K562 (cell line): ENCODE data around the gene CD164L2. TPM values are rescaled to one million over a fixed set of nuclear protein-coding genes. Genes with fewer than 3 reads are reported as not detected.

Experiments used
- ATAC-seq: fragments of 200-7000 bp; cut with Tn5 transposase; 3 replicates; pipeline ENCODE4 v1.9.1; 2020; ENCODE audit warnings: moderate library complexity
- BruUV-seq: library from RNA; stranded (reverse); fragments of 400-500 nt; replicated peaks from 2 replicates; lab custom pipeline; 2021; lab: Mats Ljungman, UMichigan
- CTCF ChIA-PET: fragments of 300-600 bp; formaldehyde crosslinking; extraction: SDS; loops from one replicate; lab custom pipeline; 2021; ENCODE audit warnings: low intra/inter-chr PET ratio; lab: Yijun Ruan, JAX
- POLR2A ChIA-PET: fragments of 300-600, 350-650 bp; sonication (Branson Sonifier 250); formaldehyde crosslinking; extraction: SDS; loops from one replicate; lab custom pipeline; 2021; ENCODE audit warnings: antibody characterized with exemption, inconsistent platforms; lab: Yijun Ruan, JAX
- DNase-seq, 4 experiments: peaks; one replicate each; pipeline versions ENCODE4 v3.0.0 to v3.0.0-alpha.2; 2011 to 2018; ENCODE audit warnings: low spot score in 3 of 4, mixed read lengths in 3 of 4; ENCODE audit errors: extremely low read depth in 1 of 4
- FAIRE-seq: peaks from 2 replicates; lab custom pipeline; 2011; peaks lifted over from hg19 to GRCh38; lab: Jason Lieb, UNC
- H2AFZ ChIP-seq: 2 replicates; pipeline ENCODE4 v1.6.0; 2011; ENCODE audit warnings: low read depth, low read length, control low read depth, inconsistent platforms
- H3K27ac ChIP-seq: fragments of 200-600 bp; 3 replicates; pipeline ENCODE4 v1.8.0; 2011; ENCODE audit warnings: low read depth, mild to moderate bottlenecking, control low read depth, inconsistent platforms, low read length, moderate library complexity, mixed read lengths; ENCODE audit errors: extremely low read depth
- H3K27me3 ChIP-seq, 2 experiments: fragments of 300-600 bp in 1 of 2; 2 replicates in 1 of 2; 3 replicates in 1 of 2; pipeline versions ENCODE4 v1.6.0 to v1.8.0; 2011; ENCODE audit warnings: inconsistent platforms in 2 of 2, low read length in 2 of 2, mild to moderate bottlenecking in 1 of 2, mixed read lengths in 1 of 2, moderate library complexity in 1 of 2; ENCODE audit not compliant: control insufficient read depth in 2 of 2, insufficient read depth in 2 of 2
- H3K36me3 ChIP-seq: fragments of 300-600 bp; 3 replicates; pipeline ENCODE4 v1.8.0; 2011; ENCODE audit warnings: mild to moderate bottlenecking, low read length, inconsistent platforms; ENCODE audit not compliant: control insufficient read depth, insufficient read depth
- H3K4me1 ChIP-seq, 2 experiments: fragments of 200-600 bp in 1 of 2; replicated peaks in 1 of 2; 2 replicates in 1 of 2; 3 replicates in 1 of 2; pipeline versions ENCODE4 v1.5.1 to v1.8.0; 2011; ENCODE audit warnings: inconsistent platforms in 2 of 2, low read length in 2 of 2, mild to moderate bottlenecking in 1 of 2, mixed read lengths in 1 of 2, moderate library complexity in 1 of 2; ENCODE audit not compliant: control insufficient read depth in 2 of 2, insufficient read depth in 2 of 2
- H3K4me2 ChIP-seq: 2 replicates; pipeline ENCODE4 v1.6.1; 2011; ENCODE audit warnings: low read length, control low read depth, inconsistent platforms, mixed read lengths; ENCODE audit not compliant: insufficient read depth
- H3K4me3 ChIP-seq: fragments of 200-600 bp; sonication (generic), shearing (Covaris generic); 2 replicates; pipeline ENCODE4 v1.5.1; 2016; ENCODE audit warnings: control low read depth, inconsistent platforms
- H3K79me2 ChIP-seq: fragments of 200-600 bp; 3 replicates; pipeline ENCODE4 v1.8.0; 2011; ENCODE audit warnings: low read length, inconsistent platforms; ENCODE audit not compliant: control insufficient read depth, insufficient read depth
- H3K9ac ChIP-seq, 2 experiments: 2 replicates each; pipeline versions ENCODE4 v1.6.0 to v1.6.1; 2011; ENCODE audit warnings: low read depth in 2 of 2, low read length in 2 of 2, control low read depth in 1 of 2, inconsistent platforms in 1 of 2, mild to moderate bottlenecking in 1 of 2, mixed read lengths in 1 of 2; ENCODE audit not compliant: insufficient read depth in 1 of 2
- H3K9me1 ChIP-seq: one replicate; pipeline ENCODE4 v1.6.0; 2011; ENCODE audit warnings: inconsistent platforms, mild to moderate bottlenecking, low read length, moderate library complexity; ENCODE audit not compliant: control insufficient read depth, insufficient read depth
- H3K9me3 ChIP-seq: replicated peaks from 2 replicates; pipeline ENCODE4 v1.5.1; 2011; ENCODE audit warnings: low read depth, low read length, inconsistent platforms; ENCODE audit not compliant: control insufficient read depth, insufficient read depth
- H4K20me1 ChIP-seq: replicated peaks from 2 replicates; pipeline ENCODE4 v1.6.1; 2011; ENCODE audit warnings: low read length, inconsistent platforms, mixed read lengths; ENCODE audit not compliant: control insufficient read depth, insufficient read depth
- CC2D1A ChIP-seq: fragments of 450-650 bp; IDR thresholded peaks from 2 replicates; pipeline ENCODE4 v1.6.1; 2017; ENCODE audit warnings: mild to moderate bottlenecking
- CREM ChIP-seq: IDR thresholded peaks from 2 replicates; pipeline ENCODE4 v1.6.1; 2014; ENCODE audit warnings: antibody characterized with exemption, low read depth
- HCFC1 ChIP-seq: IDR thresholded peaks from 2 replicates; pipeline ENCODE4 v1.6.1; 2012; ENCODE audit warnings: low read depth, low read length, improper control_type of control experiment
- JUN ChIP-seq, 2 experiments: sonication (generic) in 1 of 2; formaldehyde crosslinking in 1 of 2; IDR thresholded peaks; 2 replicates each; pipeline versions ENCODE4 v1.6.1 to v1.8.0; 2012 to 2022; ENCODE audit warnings: borderline replicate concordance in 2 of 2, mild to moderate bottlenecking in 2 of 2, improper control_type of control experiment in 1 of 2, low read depth in 1 of 2, low read length in 1 of 2, missing genetic modification reagents in 1 of 2
- NR3C1 ChIP-seq: sonication (generic); formaldehyde crosslinking; IDR thresholded peaks from 2 replicates; pipeline ENCODE4 v1.8.1; 2022; ENCODE audit warnings: missing genetic modification reagents
- RBM22 ChIP-seq: fragments of 200-400 bp; formaldehyde crosslinking; IDR thresholded peaks from 2 replicates; pipeline ENCODE4 v1.6.1; 2018; ENCODE audit warnings: low read length, low read depth; ENCODE audit not compliant: poor library complexity, severe bottlenecking
- XRCC5 ChIP-seq: fragments of 200-400 bp; formaldehyde crosslinking; IDR thresholded peaks from 2 replicates; pipeline ENCODE4 v1.6.1; 2017; ENCODE audit warnings: low read depth, mild to moderate bottlenecking, low read length
- ZBTB26 ChIP-seq: fragments of 450-650 bp; formaldehyde crosslinking; IDR thresholded peaks from 2 replicates; pipeline ENCODE4 v1.4.0; 2022; ENCODE audit warnings: missing genetic modification characterization
- ZEB2 ChIP-seq: fragments of 450-650 bp; IDR thresholded peaks from 2 replicates; pipeline ENCODE4 v1.6.1; 2016
- ZNF511 ChIP-seq: sonication (generic); formaldehyde crosslinking; IDR thresholded peaks from 2 replicates; pipeline ENCODE4 v1.8.0; 2022; ENCODE audit warnings: mild to moderate bottlenecking, missing genetic modification reagents
- WGBS: fragments of 100-300 bp; shearing (Covaris generic); methylation state at CpG from one replicate; pipeline ENCODE4 v1.1.6; 2016; ENCODE audit warnings: low coverage, mixed read lengths; ENCODE audit not compliant: insufficient coverage; ENCODE audit errors: missing lambda C conversion rate; 5-methylcytosine and 5-hydroxymethylcytosine counted together
- in situ Hi-C: fragments of 300-500 bp; cut with MboI; formaldehyde crosslinking; loops from 4 replicates; pipeline ENCODE4 v1.15.0; 2018; ENCODE audit warnings: inconsistent platforms, mixed read lengths
- intact Hi-C: fragments of 100-400 bp; cut with micrococcal nuclease; formaldehyde crosslinking; loops from 2 replicates; pipeline ENCODE4 v1.14.2; 2022
- polyA plus RNA-seq, 8 experiments: library from polyadenylated mRNA; depleted of rRNA in 4 of 8; stranded (reverse) in 5 of 8; unstranded in 3 of 8; fragments of >200 nt; fragmentation: Nextera tagmentation in 2 of 8; fragmentation: Illumina TruSeq in 1 of 8; extraction: Ambion mirVana in 2 of 8; extraction: Trizol in 1 of 8; gene quantifications; 2 replicates each; pipeline versions ENCODE4 v1.2.1 to v1.2.3, GENCODE V29; 2011 to 2014; ENCODE audit warnings: inconsistent platforms in 1 of 8, missing spikeins in 1 of 8
- total RNA-seq, 7 experiments: library from RNA; depleted of rRNA in 6 of 7; stranded (reverse); fragments of >200 nt in 6 of 7; fragmentation: Illumina TruSeq in 2 of 7; extraction: Trizol in 2 of 7; gene quantifications; 2 replicates each; pipeline versions ENCODE4 v1.2.1 to v1.2.3, GENCODE V29; 2011 to 2021; ENCODE audit warnings: low replicate concordance in 1 of 7
- TF ChIP-seq, protein P1 (sequence below), 3 experiments: IDR thresholded peaks in 2 of 3; conservative IDR thresholded peaks in 1 of 3; 2 replicates each; pipeline ENCODE4 v1.5.1; 2011 to 2012; ENCODE audit warnings: low read length in 3 of 3, mild to moderate bottlenecking in 3 of 3, control low read depth in 2 of 3, improper control_type of control experiment in 1 of 3, inconsistent platforms in 1 of 3, low read depth in 1 of 3, mixed read lengths in 1 of 3, moderate library complexity in 1 of 3; ENCODE audit not compliant: insufficient read depth in 2 of 3
- TF ChIP-seq, protein P2 (sequence below): sonication (generic); formaldehyde crosslinking; IDR thresholded peaks from 2 replicates; pipeline ENCODE4 v1.8.1; 2023; ENCODE audit warnings: mild to moderate bottlenecking, missing genetic modification reagents

CD164L2 gene
- total and polyA plus RNA-seq, 9 of the 15 experiments (the other 6 are each of a cell fraction or from before 2014, with no cell fraction given), result 0.08 to 0.92 (median 0.38) TPM; not detected in 1

DNA sequence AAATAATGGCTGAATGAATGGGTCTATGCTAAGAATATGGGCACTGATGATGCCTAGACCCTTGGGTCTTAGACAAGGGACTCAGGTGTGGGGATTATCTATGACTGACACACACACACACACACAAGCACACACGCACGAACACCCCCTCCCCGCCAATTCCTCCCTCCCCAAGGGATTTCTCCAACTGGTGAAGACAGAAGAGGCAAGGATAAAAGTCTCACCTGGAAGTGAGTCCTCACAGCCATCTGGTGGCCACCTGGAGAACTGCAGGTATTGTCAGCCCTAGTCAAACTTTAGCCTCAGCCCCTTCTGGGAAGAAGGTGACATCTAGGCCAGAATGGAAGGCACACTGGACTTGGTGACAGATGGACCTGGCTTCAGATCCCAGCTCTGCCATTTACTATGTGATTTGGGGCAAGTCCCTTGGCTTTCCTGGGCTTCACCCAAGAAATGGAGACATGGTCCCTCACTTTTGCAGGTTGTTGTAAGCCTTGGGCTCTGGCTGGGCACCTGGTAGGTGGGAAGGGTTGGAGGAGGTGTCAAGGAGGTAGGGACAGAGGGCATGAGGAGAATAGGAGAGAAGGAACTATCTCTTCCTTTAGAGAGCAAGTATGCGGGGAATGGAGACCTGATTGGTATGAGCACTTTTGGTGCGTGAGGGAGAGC, 5.3 kb upstream of the CD164L2 start:
- no peaks in the 10 kb centered on the region for H3K9me1 ChIP-seq
- no peak overlapping the region for H3K4me2 ChIP-seq
- no peak overlapping the region for H3K4me3 ChIP-seq
- peak; percentile 97 for FAIRE-seq
- H3K9me3 ChIP-seq, result no peaks in the 10 kb centered on the region
- peak; percentile 66 to 84 (median 74) for DNase-seq
- peaks cover 12 to 30% of the 10 kb centered on the region in 2 experiments for H3K4me1 ChIP-seq
- in situ Hi-C loops, result loop anchor here (5.0 kb wide), 1 partner anchor 86 kb away; no protein-coding TSS in a partner anchor
- no peaks in the 10 kb centered on the region for H3K36me3 ChIP-seq
- BruUV-seq, result no TSS peak
- intact Hi-C loops, result loop anchor here (1.0 to 5.0 kb wide), 2 partner anchors 87 to 286 kb away; no protein-coding TSS in a partner anchor
- no peaks in the 10 kb centered on the region for H4K20me1 ChIP-seq
- peaks cover 10% of the 10 kb centered on the region for H3K79me2 ChIP-seq
- ChIA-PET CTCF (interaction anchor here (0.7 to 2.9 kb wide), 8 partner anchors 29 to 344 kb away, joined by 3 to 33 read pairs (median 8); no protein-coding TSS in a partner anchor), POLR2A (interaction anchor here (0.6 to 1.4 kb wide), 2 partner anchors 9 to 244 kb away, joined by 4 read pairs; no protein-coding TSS in a partner anchor)
- ATAC-seq, result peak; percentile 36
- H2AFZ ChIP-seq, result no peak overlapping the region
- H3K27me3 ChIP-seq, result no peaks in the 10 kb centered on the region
- no peak overlapping the region; a peak in 1 of 4 replicates for H3K9ac ChIP-seq
- 33% methylated on average over 5 of the region's 5 CpGs for WGBS
- H3K27ac ChIP-seq, result no peak overlapping the region
- TF ChIP-seq CC2D1A (peak; percentile 74), HCFC1 (no peak), JUN (IDR thresholded peaks at IDR 0.05; ENCODE audit: borderline replicate concordance, low read depth, low read length) (no peak), JUN (CRISPR knock-in tag; IDR thresholded peaks at IDR 0.05; ENCODE audit: borderline replicate concordance) (0 out of 2 replicates have a peak, but pooled peaks have one; percentile 72), ZNF511 (CRISPR knock-in tag) (0 out of 2 replicates have a peak, but pooled peaks have one; percentile 38), CREM (peak; percentile 19; the same call in 1 of the 2 replicates), NR3C1 (CRISPR knock-in tag) (no peak), ZBTB26 (CRISPR knock-in tag) (0 out of 2 replicates have a peak, but pooled peaks have one; percentile 50), XRCC5 (peak; percentile 57; the same call in 1 of the 2 replicates), RBM22 (no peak), ZEB2 (peak; percentile 83)
- TF ChIP-seq, protein P1, sequence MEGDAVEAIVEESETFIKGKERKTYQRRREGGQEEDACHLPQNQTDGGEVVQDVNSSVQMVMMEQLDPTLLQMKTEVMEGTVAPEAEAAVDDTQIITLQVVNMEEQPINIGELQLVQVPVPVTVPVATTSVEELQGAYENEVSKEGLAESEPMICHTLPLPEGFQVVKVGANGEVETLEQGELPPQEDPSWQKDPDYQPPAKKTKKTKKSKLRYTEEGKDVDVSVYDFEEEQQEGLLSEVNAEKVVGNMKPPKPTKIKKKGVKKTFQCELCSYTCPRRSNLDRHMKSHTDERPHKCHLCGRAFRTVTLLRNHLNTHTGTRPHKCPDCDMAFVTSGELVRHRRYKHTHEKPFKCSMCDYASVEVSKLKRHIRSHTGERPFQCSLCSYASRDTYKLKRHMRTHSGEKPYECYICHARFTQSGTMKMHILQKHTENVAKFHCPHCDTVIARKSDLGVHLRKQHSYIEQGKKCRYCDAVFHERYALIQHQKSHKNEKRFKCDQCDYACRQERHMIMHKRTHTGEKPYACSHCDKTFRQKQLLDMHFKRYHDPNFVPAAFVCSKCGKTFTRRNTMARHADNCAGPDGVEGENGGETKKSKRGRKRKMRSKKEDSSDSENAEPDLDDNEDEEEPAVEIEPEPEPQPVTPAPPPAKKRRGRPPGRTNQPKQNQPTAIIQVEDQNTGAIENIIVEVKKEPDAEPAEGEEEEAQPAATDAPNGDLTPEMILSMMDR (IDR thresholded peaks at IDR 0.05 in 2 of 3, conservative IDR thresholded peaks at IDR 0.05 in 1 of 3; ENCODE audit: insufficient read depth in 2 of 3, low read depth in 1 of 3, low read length in 3 of 3), result peak; percentile 96 to 99 (median 98)
- TF ChIP-seq, protein P2, sequence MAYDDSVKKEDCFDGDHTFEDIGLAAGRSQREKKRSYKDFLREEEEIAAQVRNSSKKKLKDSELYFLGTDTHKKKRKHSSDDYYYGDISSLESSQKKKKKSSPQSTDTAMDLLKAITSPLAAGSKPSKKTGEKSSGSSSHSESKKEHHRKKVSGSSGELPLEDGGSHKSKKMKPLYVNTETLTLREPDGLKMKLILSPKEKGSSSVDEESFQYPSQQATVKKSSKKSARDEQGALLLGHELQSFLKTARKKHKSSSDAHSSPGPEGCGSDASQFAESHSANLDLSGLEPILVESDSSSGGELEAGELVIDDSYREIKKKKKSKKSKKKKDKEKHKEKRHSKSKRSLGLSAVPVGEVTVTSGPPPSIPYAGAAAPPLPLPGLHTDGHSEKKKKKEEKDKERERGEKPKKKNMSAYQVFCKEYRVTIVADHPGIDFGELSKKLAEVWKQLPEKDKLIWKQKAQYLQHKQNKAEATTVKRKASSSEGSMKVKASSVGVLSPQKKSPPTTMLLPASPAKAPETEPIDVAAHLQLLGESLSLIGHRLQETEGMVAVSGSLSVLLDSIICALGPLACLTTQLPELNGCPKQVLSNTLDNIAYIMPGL, result 0 out of 2 replicates have a peak, but pooled peaks have one; percentile 64
